ENCODE measurements around the gene SFXN2. TPM values are rescaled to one million over a fixed set of nuclear protein-coding genes. Genes with fewer than 3 reads are reported as not detected.

Gene SFXN2
- polyA plus RNA-seq, 1 experiment = 6.5 TPM

DNA sequence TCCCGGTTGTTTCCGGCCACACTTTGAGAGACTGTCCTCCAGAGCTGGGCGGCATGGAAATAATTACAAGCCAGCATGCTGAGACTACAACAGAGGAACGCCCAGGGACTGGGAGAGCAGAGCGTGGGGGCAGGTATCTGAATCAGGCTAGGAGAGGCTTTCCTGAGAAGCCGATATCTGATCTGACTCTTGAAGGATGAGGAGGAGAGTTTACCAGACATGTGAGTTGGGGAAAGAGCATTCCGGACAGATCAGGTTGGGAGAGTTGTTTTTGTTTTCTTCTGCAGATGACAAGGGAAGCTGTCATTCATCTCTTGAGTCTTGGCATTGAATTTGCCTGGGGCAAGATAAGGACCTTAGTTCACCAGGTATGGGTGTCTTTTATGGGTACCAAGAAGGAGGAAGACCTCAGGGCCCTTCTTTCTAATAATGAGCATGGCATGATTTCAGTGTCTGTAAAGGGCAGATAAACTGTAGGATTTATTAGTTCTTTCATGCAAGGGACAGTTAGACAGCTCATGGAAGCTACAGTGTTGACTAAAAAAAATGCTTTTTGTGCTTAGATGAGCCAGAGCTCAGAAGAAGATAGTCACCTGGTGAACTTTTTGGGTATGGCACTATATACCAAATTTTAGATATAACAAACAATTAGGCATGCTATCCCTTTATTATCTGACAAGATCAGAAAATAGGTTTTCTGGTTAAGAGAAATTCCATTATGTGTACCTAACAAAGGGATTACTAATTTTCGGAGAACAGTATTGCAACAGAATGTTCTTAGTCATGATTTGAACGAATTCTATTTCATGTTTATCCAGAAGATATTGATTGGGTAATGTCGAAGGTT lies 65.5 kb downstream of the SFXN2 start:
- ChIA-PET POLR2A (no interaction called here), CTCF (interaction anchor here (0.6 to 0.7 kb wide), 2 partner anchors 16 to 450 kb away, joined by 3 read pairs; no protein-coding TSS in a partner anchor)
- H3K4me3 ChIP-seq (ENCODE audit: low read depth, low read length) = no peak overlapping the region
- no peaks in the 10 kb centered on the region for H3K27me3 ChIP-seq (ENCODE audit: control insufficient read depth, insufficient read depth, low read length)
- H3K9me3 ChIP-seq (ENCODE audit: control insufficient read depth, insufficient read depth, low read length) = no peaks in the 10 kb centered on the region
- TF ChIP-seq, protein P1, sequence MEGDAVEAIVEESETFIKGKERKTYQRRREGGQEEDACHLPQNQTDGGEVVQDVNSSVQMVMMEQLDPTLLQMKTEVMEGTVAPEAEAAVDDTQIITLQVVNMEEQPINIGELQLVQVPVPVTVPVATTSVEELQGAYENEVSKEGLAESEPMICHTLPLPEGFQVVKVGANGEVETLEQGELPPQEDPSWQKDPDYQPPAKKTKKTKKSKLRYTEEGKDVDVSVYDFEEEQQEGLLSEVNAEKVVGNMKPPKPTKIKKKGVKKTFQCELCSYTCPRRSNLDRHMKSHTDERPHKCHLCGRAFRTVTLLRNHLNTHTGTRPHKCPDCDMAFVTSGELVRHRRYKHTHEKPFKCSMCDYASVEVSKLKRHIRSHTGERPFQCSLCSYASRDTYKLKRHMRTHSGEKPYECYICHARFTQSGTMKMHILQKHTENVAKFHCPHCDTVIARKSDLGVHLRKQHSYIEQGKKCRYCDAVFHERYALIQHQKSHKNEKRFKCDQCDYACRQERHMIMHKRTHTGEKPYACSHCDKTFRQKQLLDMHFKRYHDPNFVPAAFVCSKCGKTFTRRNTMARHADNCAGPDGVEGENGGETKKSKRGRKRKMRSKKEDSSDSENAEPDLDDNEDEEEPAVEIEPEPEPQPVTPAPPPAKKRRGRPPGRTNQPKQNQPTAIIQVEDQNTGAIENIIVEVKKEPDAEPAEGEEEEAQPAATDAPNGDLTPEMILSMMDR (IDR thresholded peaks at IDR 0.05; ENCODE audit: low read depth, low read length) = no peak
- H3K27ac ChIP-seq (ENCODE audit: low read depth, low read length) = no peak overlapping the region
- no peak for DNase-seq (ENCODE audit: low read depth, low spot score)

- Histone ChIP-seq H3K27ac (ENCODE audit: low read depth, low read length) (no peak overlapping the region), H3K9me3 (ENCODE audit: control insufficient read depth, insufficient read depth, low read length) (no peaks in the 10 kb centered on the region), H3K27me3 (ENCODE audit: control insufficient read depth, insufficient read depth, low read length) (no peaks in the 10 kb centered on the region), H3K4me3 (ENCODE audit: low read depth, low read length) (no peak overlapping the region)
- TF ChIP-seq, protein P1 (IDR thresholded peaks at IDR 0.05; ENCODE audit: low read depth, low read length) = no peak
- ChIA-PET POLR2A (no interaction called here), CTCF (interaction anchor here (0.7 kb wide), 1 partner anchor 16 kb away, joined by 3 read pairs; no protein-coding TSS in a partner anchor)
- DNase-seq (ENCODE audit: low read depth, low spot score) = no peak
Measured at GRCh38 chr10:102780527-102780808, 66.0 kb downstream of the SFXN2 start.

DNA sequence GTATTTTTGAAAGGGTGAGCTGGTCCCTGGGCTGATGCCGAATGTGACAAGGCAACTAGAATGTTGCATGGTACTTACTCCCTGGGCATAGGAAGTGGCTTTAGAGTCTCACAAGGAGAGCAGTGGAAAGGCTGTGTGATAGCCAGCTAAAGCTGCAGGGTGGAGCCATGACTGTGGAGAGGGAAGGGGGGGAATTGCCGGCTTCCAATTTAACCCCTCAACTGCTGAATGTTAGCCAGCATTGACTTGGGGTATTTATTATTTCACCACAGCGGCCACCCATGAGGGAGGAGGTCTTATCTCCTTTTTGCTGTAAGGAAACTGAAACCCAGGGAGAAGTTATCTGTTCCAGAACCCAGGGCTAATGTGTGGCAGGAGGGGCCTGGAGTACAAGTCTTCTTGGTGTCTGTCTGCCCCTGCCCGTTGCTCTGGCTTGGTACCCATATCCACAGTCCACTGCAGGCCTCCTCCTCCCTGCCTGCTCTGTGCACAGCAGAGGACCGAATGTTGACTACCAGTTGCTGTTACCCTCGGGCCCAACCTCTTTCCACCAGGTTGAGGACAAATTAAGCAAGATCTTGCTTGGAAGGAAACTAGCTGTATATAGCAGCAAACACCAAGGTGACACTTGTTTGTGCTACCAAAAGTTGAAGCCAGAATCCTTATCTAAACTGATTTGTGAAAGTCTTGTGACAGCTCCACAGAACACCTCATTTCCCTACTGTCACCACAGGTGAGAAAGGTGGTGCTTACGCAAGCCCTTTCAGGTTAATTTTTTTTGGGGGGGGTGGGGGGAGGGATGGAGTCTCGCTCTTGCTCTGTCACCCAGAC lies 66.9 kb downstream of the SFXN2 start:
- POLR2A ChIA-PET = interaction anchor here (0.6 kb wide), 2 partner anchors 26 to 61 kb away, joined by 5 to 6 read pairs; no protein-coding TSS in a partner anchor

DNA sequence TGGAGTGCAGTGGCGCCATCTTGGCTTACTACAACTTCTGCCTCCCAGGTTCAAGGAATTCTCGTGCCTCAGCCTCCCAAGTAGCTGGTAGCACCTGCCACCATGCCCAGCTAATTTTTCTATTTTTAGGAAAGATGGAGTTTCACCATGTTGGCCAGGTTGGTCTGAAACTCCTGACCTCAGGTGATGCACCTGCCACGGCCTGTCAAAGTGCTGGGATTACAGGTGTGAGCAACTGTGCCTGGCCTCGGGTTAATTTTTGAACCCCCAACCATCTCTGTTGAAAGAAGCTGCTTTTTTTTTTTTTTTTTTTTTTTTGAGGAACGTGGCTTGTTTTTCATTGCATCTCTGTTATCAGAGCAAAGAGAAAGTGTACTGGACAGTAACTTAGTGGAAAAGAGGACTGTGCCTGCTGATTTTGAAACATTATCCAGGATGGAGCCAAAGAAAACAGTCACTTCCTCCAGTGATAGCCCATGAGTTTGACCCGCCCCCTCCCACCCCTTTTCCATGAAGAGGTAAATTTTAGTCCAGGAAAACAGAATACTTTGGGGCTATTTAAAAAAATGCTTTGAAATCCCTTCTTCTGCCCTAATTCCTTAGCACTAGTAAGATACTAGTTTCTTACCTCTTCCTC lies 67.6 kb downstream of the SFXN2 start:
- POLR2A ChIA-PET = interaction anchor here (0.6 kb wide), 2 partner anchors 27 to 62 kb away, joined by 5 to 6 read pairs; no protein-coding TSS in a partner anchor
- TF ChIP-seq, protein P1 (IDR thresholded peaks at IDR 0.05; ENCODE audit: low read depth, low read length) = no peak
- Histone ChIP-seq H3K27ac (ENCODE audit: low read depth, low read length) (no peak overlapping the region), H3K27me3 (ENCODE audit: control insufficient read depth, insufficient read depth, low read length) (peaks cover 2% of the 10 kb centered on the region), H3K9me3 (ENCODE audit: control insufficient read depth, insufficient read depth, low read length) (no peaks in the 10 kb centered on the region), H3K4me3 (ENCODE audit: low read depth, low read length) (no peak overlapping the region)
- CTCF ChIA-PET = interaction anchor here (0.6 to 1.0 kb wide), 2 partner anchors 24 to 30 kb away, joined by 3 to 8 read pairs; no protein-coding TSS in a partner anchor
- no peak for DNase-seq (ENCODE audit: low read depth, low spot score)

More for the DNA sequence above, 66.9 kb downstream of the SFXN2 start:
- TF ChIP-seq, protein P1 (IDR thresholded peaks at IDR 0.05; ENCODE audit: low read depth, low read length) = no peak
- no peaks in the 10 kb centered on the region for H3K9me3 ChIP-seq (ENCODE audit: control insufficient read depth, insufficient read depth, low read length)
- CTCF ChIA-PET = interaction anchor here (0.6 to 1.0 kb wide), 2 partner anchors 24 to 29 kb away, joined by 3 to 8 read pairs; no protein-coding TSS in a partner anchor
- H3K27me3 ChIP-seq (ENCODE audit: control insufficient read depth, insufficient read depth, low read length) = peaks cover 2% of the 10 kb centered on the region
- DNase-seq (ENCODE audit: low read depth, low spot score) = no peak
- H3K27ac ChIP-seq (ENCODE audit: low read depth, low read length) = no peak overlapping the region
- H3K4me3 ChIP-seq (ENCODE audit: low read depth, low read length) = no peak overlapping the region
